Tibial nerve (tissue), 4 donors: ENCODE results near the gene SPATA16. TPM values are rescaled to one million over a fixed set of nuclear protein-coding genes. Genes with fewer than 3 reads are reported as not detected.

Source experiments
- DNase-seq, 2 donors: peaks; one replicate each; pipeline ENCODE4 v3.0.0-alpha.2; 2019; ENCODE audit warnings: low spot score in 2 of 2
- H3K27ac ChIP-seq, 4 donors: fragments of 200-600 bp; sonication (generic) in 3 of 4; one replicate each; pipeline ENCODE4 v1.5.1; 2017 to 2019; ENCODE audit warnings: mild to moderate bottlenecking in 1 of 4
- H3K27me3 ChIP-seq, 2 donors: fragments of 200-600 bp; sonication (generic) in 1 of 2; one replicate each; pipeline versions ENCODE4 v1.5.1 to v1.6.0; 2017 to 2019
- H3K36me3 ChIP-seq, 3 donors: fragments of 200-600 bp; sonication (generic); one replicate each; pipeline ENCODE4 v1.5.1; 2018 to 2019
- H3K4me1 ChIP-seq, 4 donors: fragments of 200-600 bp; sonication (generic) in 3 of 4; one replicate each; pipeline ENCODE4 v1.5.1; 2017 to 2019
- H3K4me3 ChIP-seq, 4 donors: fragments of 200-600 bp; sonication (generic) in 3 of 4; one replicate each; pipeline ENCODE4 v1.5.1; 2017 to 2019; ENCODE audit warnings: mild to moderate bottlenecking in 1 of 4, moderate library complexity in 1 of 4
- H3K9me3 ChIP-seq, 4 donors: fragments of 200-600 bp; sonication (generic) in 3 of 4; one replicate each; pipeline ENCODE4 v1.5.1; 2017 to 2019
- EP300 ChIP-seq, 2 donors: sonication (generic); formaldehyde crosslinking; IDR thresholded peaks; one replicate each; pipeline ENCODE4 v1.6.1; 2017; ENCODE audit warnings: antibody characterized with exemption in 2 of 2, mild to moderate bottlenecking in 1 of 2
- POLR2A ChIP-seq, 2 donors: fragments of 450-650 bp; IDR thresholded peaks; one replicate each; pipeline ENCODE4 v1.6.1; 2017; ENCODE audit warnings: antibody characterized with exemption in 2 of 2, mild to moderate bottlenecking in 2 of 2, moderate library complexity in 2 of 2
- WGBS, 2 donors: methylation state at CpG; one replicate each; pipeline ENCODE4 v1.1.5; 2018; 5-methylcytosine and 5-hydroxymethylcytosine counted together
- total RNA-seq, 4 donors: library from RNA; depleted of rRNA; stranded (reverse); fragments of >200 nt; gene quantifications; one replicate each; pipeline ENCODE4 v1.1.0, GENCODE V29; 2016
- TF ChIP-seq, protein P1 (sequence below), 5 experiments: fragments of 200-600 bp in 3 of 5; fragments of 450-650 bp in 2 of 5; sonication (generic) in 3 of 5; IDR thresholded peaks; one replicate each; pipeline ENCODE4 v1.5.1; 2016 to 2019; ENCODE audit warnings: antibody characterized with exemption in 5 of 5, mild to moderate bottlenecking in 3 of 5, moderate library complexity in 2 of 5

Gene SPATA16
- total RNA-seq, 4 donors from 2014 or later = not detected

DNA sequence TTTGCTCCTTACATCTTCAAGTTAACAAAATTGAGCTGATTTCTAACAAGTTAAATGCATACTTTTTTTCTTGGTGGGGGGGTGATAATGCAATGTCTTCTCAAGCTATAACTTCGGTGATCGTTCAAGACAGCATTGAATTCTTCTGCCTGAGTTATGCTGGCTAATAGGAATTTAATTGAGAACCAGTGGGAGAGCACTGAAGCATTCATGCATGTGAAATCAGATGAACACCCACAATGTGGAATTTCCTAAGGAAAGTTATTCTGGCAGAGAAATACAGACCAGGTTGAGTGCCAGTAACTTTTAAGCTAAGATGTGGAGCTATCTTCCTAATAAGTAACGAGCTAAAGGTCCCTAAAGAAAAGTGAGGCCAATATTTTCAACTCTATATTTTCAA, 3.0 kb downstream of the SPATA16 start:
- Histone ChIP-seq H3K27me3 (no peaks in the 10 kb centered on the region), H3K27ac (no peak overlapping the region), H3K36me3 (no peaks in the 10 kb centered on the region), H3K4me3 (no peak overlapping the region), H3K9me3 (no peaks in the 10 kb centered on the region), H3K4me1 (no peaks in the 10 kb centered on the region)
- DNase-seq = no peak
- no peak for TF ChIP-seq EP300 (IDR thresholded peaks at IDR 0.05)
- TF ChIP-seq, protein P1, sequence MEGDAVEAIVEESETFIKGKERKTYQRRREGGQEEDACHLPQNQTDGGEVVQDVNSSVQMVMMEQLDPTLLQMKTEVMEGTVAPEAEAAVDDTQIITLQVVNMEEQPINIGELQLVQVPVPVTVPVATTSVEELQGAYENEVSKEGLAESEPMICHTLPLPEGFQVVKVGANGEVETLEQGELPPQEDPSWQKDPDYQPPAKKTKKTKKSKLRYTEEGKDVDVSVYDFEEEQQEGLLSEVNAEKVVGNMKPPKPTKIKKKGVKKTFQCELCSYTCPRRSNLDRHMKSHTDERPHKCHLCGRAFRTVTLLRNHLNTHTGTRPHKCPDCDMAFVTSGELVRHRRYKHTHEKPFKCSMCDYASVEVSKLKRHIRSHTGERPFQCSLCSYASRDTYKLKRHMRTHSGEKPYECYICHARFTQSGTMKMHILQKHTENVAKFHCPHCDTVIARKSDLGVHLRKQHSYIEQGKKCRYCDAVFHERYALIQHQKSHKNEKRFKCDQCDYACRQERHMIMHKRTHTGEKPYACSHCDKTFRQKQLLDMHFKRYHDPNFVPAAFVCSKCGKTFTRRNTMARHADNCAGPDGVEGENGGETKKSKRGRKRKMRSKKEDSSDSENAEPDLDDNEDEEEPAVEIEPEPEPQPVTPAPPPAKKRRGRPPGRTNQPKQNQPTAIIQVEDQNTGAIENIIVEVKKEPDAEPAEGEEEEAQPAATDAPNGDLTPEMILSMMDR (IDR thresholded peaks at IDR 0.05) = no peak
- no peak for TF ChIP-seq POLR2A (IDR thresholded peaks at IDR 0.05)
- 45 to 46% methylated on average over 3 of the region's 3 CpGs for WGBS, 2 donors

DNA sequence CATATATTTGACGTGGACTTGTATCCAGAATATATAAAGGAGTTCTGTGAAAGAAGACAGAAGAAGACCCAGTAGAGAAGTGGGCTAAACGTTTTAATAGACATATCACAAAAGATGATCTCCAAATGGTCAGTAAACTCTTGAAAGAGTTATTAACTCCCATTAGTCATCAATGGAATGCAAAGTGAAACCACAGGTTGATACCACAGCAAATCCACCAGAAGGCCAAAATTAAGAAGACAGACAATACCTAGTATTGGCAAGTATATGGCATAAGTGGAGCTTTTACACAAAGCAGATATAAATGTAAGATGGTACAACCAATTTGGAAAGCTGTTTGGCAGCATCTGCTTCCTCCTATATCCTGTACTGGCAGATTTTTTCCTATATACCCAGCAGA, 6.0 kb downstream of the SPATA16 start:
- no peak for DNase-seq
- Histone ChIP-seq H3K4me1 (no peaks in the 10 kb centered on the region), H3K4me3 (no peak overlapping the region), H3K36me3 (no peaks in the 10 kb centered on the region), H3K27me3 (no peaks in the 10 kb centered on the region), H3K9me3 (no peaks in the 10 kb centered on the region), H3K27ac (no peak overlapping the region)
- TF ChIP-seq, protein P1 (IDR thresholded peaks at IDR 0.05) = no peak
- TF ChIP-seq POLR2A (IDR thresholded peaks at IDR 0.05) (no peak), EP300 (IDR thresholded peaks at IDR 0.05) (no peak)
- 13 to 28% methylated on average over 2 of the region's 2 CpGs for WGBS, 2 donors

DNA sequence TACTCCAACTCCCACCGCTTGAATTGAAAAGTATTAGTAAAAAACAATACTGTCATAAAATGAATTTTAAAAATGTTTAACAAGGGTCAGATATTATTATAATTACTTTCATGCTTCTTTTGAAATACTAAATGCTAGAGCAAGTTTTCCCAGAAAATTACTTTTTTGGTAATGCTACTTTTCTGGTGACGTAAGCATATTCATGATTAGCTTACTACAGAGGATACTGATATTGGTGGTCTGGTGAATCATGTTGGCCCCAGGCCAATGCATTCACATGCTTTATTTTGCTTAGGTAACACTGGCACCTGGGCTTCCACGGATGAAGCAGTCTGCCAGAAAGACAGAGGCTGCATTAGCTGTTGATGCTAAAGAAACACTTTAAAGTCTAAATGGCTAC, 12.4 kb downstream of the SPATA16 start:
- no peaks in the 10 kb centered on the region for H3K9me3 ChIP-seq
- TF ChIP-seq, protein P1 (IDR thresholded peaks at IDR 0.05) = no peak
- TF ChIP-seq POLR2A (IDR thresholded peaks at IDR 0.05) = no peak
- TF ChIP-seq EP300 (IDR thresholded peaks at IDR 0.05) = no peak
- DNase-seq = no peak
- no peaks in the 10 kb centered on the region for H3K36me3 ChIP-seq
- no peak overlapping the region for H3K4me3 ChIP-seq
- no peaks in the 10 kb centered on the region for H3K4me1 ChIP-seq
- no peak overlapping the region for H3K27ac ChIP-seq
- H3K27me3 ChIP-seq = no peaks in the 10 kb centered on the region
- 90% methylated on average over 3 of the region's 3 CpGs for WGBS, 2 donors

DNA sequence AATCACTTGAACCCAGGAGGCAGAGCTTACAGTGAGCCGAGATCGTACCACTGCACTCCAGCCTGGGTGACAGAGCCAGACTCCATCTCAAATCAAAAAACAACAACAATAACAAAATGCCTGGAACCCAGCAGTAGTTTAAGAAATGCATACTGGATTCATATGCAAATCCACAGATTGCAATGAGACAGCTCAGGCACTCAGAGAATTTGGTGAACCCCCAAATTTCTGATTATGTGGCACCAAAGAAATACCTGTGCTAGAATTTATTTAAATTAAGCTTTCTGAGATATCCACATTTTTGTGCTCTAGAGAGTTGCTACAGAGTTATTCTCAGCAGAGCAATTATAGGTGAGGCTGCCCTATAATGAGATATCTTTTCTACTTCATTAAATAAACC, 29.7 kb downstream of the SPATA16 start:
- no peak for DNase-seq
- no peaks in the 10 kb centered on the region for H3K27me3 ChIP-seq
- H3K9me3 ChIP-seq = no peaks in the 10 kb centered on the region
- TF ChIP-seq, protein P1 (IDR thresholded peaks at IDR 0.05) = no peak
- TF ChIP-seq EP300 (IDR thresholded peaks at IDR 0.05) = no peak
- TF ChIP-seq POLR2A (IDR thresholded peaks at IDR 0.05) = no peak
- no peak overlapping the region for H3K27ac ChIP-seq
- H3K36me3 ChIP-seq = no peaks in the 10 kb centered on the region
- WGBS, 2 donors = 90 to 93% methylated on average over 2 of the region's 2 CpGs
- no peak overlapping the region for H3K4me3 ChIP-seq
- no peaks in the 10 kb centered on the region for H3K4me1 ChIP-seq

DNA sequence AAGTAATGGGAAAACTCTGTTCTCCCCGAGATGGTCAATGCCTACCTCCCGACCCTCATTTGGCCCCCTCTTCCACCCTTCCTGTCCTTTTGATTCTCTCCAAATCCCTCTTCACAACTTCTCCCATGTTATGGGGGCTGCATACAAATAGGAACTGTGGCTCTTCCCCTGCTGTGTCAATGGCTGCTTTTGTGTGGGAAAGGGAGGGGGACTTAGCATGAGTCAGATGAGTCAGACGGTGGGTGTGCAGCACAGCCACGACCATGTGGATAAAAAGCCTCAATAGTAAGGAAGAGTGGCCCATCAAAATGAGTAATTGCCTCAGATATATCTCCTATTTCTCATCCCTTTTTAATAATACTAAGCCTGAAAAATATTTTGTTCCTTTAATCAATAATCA, 31.9 kb downstream of the SPATA16 start:
- 38 to 43% methylated on average over 4 of the region's 4 CpGs for WGBS, 2 donors

More for the DNA sequence above, 31.9 kb downstream of the SPATA16 start:
- Histone ChIP-seq H3K4me1 (no peaks in the 10 kb centered on the region), H3K27ac (no peak overlapping the region), H3K36me3 (no peaks in the 10 kb centered on the region), H3K27me3 (no peaks in the 10 kb centered on the region), H3K4me3 (no peak overlapping the region), H3K9me3 (no peaks in the 10 kb centered on the region)
- no peak for DNase-seq
- no peak for TF ChIP-seq POLR2A (IDR thresholded peaks at IDR 0.05)
- TF ChIP-seq EP300 (IDR thresholded peaks at IDR 0.05) = no peak
- TF ChIP-seq, protein P1 (IDR thresholded peaks at IDR 0.05) = no peak
